ENCODE measurements around the gene ITGA8. TPM values are rescaled to one million over a fixed set of nuclear protein-coding genes. Genes with fewer than 3 reads are reported as not detected.

Gene ITGA8
- total RNA-seq, 1 experiment from 2014 or later: 0.02 TPM

- TF ChIP-seq REST (IDR thresholded peaks at IDR 0.05; ENCODE audit: low read depth): no peak
Measured at GRCh38 chr10:15572531-15573045, 147.1 kb downstream of the ITGA8 start (continued).

GRCh38 chr10:15571575-15571974 lies 148.1 kb downstream of the ITGA8 start:
- CTCF ChIA-PET: no interaction called here

More at GRCh38 chr10:15571575-15571974, 148.1 kb downstream of the ITGA8 start:
- Histone ChIP-seq H3K27ac (ENCODE audit: low read depth, low read length) (no peak overlapping the region), H3K79me2 (ENCODE audit: insufficient read depth, low read length) (no peaks in the 10 kb centered on the region), H3K36me3 (ENCODE audit: control insufficient read depth in 1 of 2, insufficient read depth in 2 of 2, low read length in 2 of 2) (no peaks in the 10 kb centered on the region), H3K9me3 (ENCODE audit: control insufficient read depth in 1 of 2, insufficient read depth in 1 of 2, low read depth in 1 of 2, low read length in 2 of 2) (no peaks in the 10 kb centered on the region), H3K9me2 (ENCODE audit: insufficient read depth) (no peaks in the 10 kb centered on the region), H3K4me1 (ENCODE audit: control insufficient read depth in 1 of 2, insufficient read depth in 2 of 2, low read length in 2 of 2) (no peaks in the 10 kb centered on the region), H2AFZ (ENCODE audit: low read depth, low read length, poor library complexity, severe bottlenecking) (no peak overlapping the region), H3K9ac (ENCODE audit: low read length) (no peak overlapping the region), H3K4me3 (replicated peaks in 1 of 2; ENCODE audit: low read depth in 1 of 2, low read length in 2 of 2) (no peak overlapping the region), H3K4me2 (ENCODE audit: low read length) (no peak overlapping the region), H3K27me3 (ENCODE audit: insufficient read depth, low read length) (0 out of 2 replicates have a peak, but pooled peaks cover 11% of the 10 kb centered on the region), H4K20me1 (ENCODE audit: insufficient read depth) (no peaks in the 10 kb centered on the region)
- RAD21 ChIA-PET (ENCODE audit: low non-redundant PET in 1 of 2, low total read pairs in 2 of 2, uncharacterized antibody in 2 of 2, unreplicated experiment in 2 of 2): no interaction called here
- no peak for DNase-seq (ENCODE audit: low read depth, low spot score)
- no peak for ATAC-seq
- intact Hi-C loops (cut with micrococcal nuclease): no loop called here
- no TSS peak for BruUV-seq (replicated peaks)
- POLR2A ChIA-PET: no interaction called here
- TF ChIP-seq EZH2 (IDR thresholded peaks at IDR 0.05): no peak
- no peak for TF ChIP-seq ZBTB33 (IDR thresholded peaks at IDR 0.05; ENCODE audit: extremely low read depth, insufficient replicate concordance, low read length)
- no peak for TF ChIP-seq ZNF274 (IDR thresholded peaks at IDR 0.05; ENCODE audit: low read depth, low read length)
- no peak for TF ChIP-seq CEBPB (IDR thresholded peaks at IDR 0.05; ENCODE audit: low read depth)
- no peak for TF ChIP-seq FOSL1 (IDR thresholded peaks at IDR 0.05; ENCODE audit: low read depth)
- no peak for TF ChIP-seq SRF (IDR thresholded peaks at IDR 0.05; ENCODE audit: low read depth)
- TF ChIP-seq POLR2AphosphoS5 (IDR thresholded peaks at IDR 0.05; ENCODE audit: low read depth, low read length): no peak
- TF ChIP-seq MAX (IDR thresholded peaks at IDR 0.05): no peak
- TF ChIP-seq ELF1 (IDR thresholded peaks at IDR 0.05; ENCODE audit: borderline replicate concordance, low read depth): no peak
- TF ChIP-seq EGR1 (IDR thresholded peaks at IDR 0.05; ENCODE audit: low read depth): no peak
- TF ChIP-seq CBX3 (IDR thresholded peaks at IDR 0.05; ENCODE audit: low read depth): no peak
- TF ChIP-seq RAD21 (IDR thresholded peaks at IDR 0.05; ENCODE audit: low read depth): no peak
- TF ChIP-seq JUND (IDR thresholded peaks at IDR 0.05): no peak
- no peak for TF ChIP-seq EZH2phosphoT487 (IDR thresholded peaks at IDR 0.05; ENCODE audit: borderline replicate concordance)
- no peak for TF ChIP-seq POLR2A (IDR thresholded peaks at IDR 0.05; ENCODE audit: borderline replicate concordance, extremely low read depth, insufficient read depth, insufficient read length)
- TF ChIP-seq ATF3 (IDR thresholded peaks at IDR 0.05): no peak
- TF ChIP-seq CTCF (IDR thresholded peaks at IDR 0.05 in 2 of 3, conservative IDR thresholded peaks at IDR 0.05 in 1 of 3; ENCODE audit: borderline replicate concordance in 1 of 3, insufficient read depth in 1 of 3, low read depth in 2 of 3, low read length in 2 of 3): no peak
